Tibial nerve (tissue), 4 donors: ENCODE results near the gene AUTS2. TPM values are rescaled to one million over a fixed set of nuclear protein-coding genes. Genes with fewer than 3 reads are reported as not detected.

Source experiments
- DNase-seq, 2 donors: peaks; one replicate each; pipeline ENCODE4 v3.0.0-alpha.2; 2019; ENCODE audit warnings: low spot score in 2 of 2
- H3K27ac ChIP-seq, 4 donors: fragments of 200-600 bp; sonication (generic) in 3 of 4; one replicate each; pipeline ENCODE4 v1.5.1; 2017 to 2019; ENCODE audit warnings: mild to moderate bottlenecking in 1 of 4
- H3K27me3 ChIP-seq, 2 donors: fragments of 200-600 bp; sonication (generic) in 1 of 2; one replicate each; pipeline versions ENCODE4 v1.5.1 to v1.6.0; 2017 to 2019
- H3K36me3 ChIP-seq, 3 donors: fragments of 200-600 bp; sonication (generic); one replicate each; pipeline ENCODE4 v1.5.1; 2018 to 2019
- H3K4me1 ChIP-seq, 4 donors: fragments of 200-600 bp; sonication (generic) in 3 of 4; one replicate each; pipeline ENCODE4 v1.5.1; 2017 to 2019
- H3K4me3 ChIP-seq, 4 donors: fragments of 200-600 bp; sonication (generic) in 3 of 4; one replicate each; pipeline ENCODE4 v1.5.1; 2017 to 2019; ENCODE audit warnings: mild to moderate bottlenecking in 1 of 4, moderate library complexity in 1 of 4
- H3K9me3 ChIP-seq, 4 donors: fragments of 200-600 bp; sonication (generic) in 3 of 4; one replicate each; pipeline ENCODE4 v1.5.1; 2017 to 2019
- CTCF ChIP-seq, 5 experiments: fragments of 200-600 bp in 3 of 5; fragments of 450-650 bp in 2 of 5; sonication (generic) in 3 of 5; IDR thresholded peaks; one replicate each; pipeline ENCODE4 v1.5.1; 2016 to 2019; ENCODE audit warnings: antibody characterized with exemption in 5 of 5, mild to moderate bottlenecking in 3 of 5, moderate library complexity in 2 of 5
- EP300 ChIP-seq, 2 donors: sonication (generic); formaldehyde crosslinking; IDR thresholded peaks; one replicate each; pipeline ENCODE4 v1.6.1; 2017; ENCODE audit warnings: antibody characterized with exemption in 2 of 2, mild to moderate bottlenecking in 1 of 2
- POLR2A ChIP-seq, 2 donors: fragments of 450-650 bp; IDR thresholded peaks; one replicate each; pipeline ENCODE4 v1.6.1; 2017; ENCODE audit warnings: antibody characterized with exemption in 2 of 2, mild to moderate bottlenecking in 2 of 2, moderate library complexity in 2 of 2
- WGBS, 2 donors: methylation state at CpG; one replicate each; pipeline ENCODE4 v1.1.5; 2018; 5-methylcytosine and 5-hydroxymethylcytosine counted together
- total RNA-seq, 4 donors: library from RNA; depleted of rRNA; stranded (reverse); fragments of >200 nt; gene quantifications; one replicate each; pipeline ENCODE4 v1.1.0, GENCODE V29; 2016

AUTS2 gene
- total RNA-seq, 4 donors from 2014 or later: 56.6 to 87.9 (median 71.6) TPM

- DNase-seq: no peak
- Histone ChIP-seq H3K36me3 (no peaks in the 10 kb centered on the region), H3K27ac (peak overlapping the region in 2 of 4 donors; percentile 47 to 62), H3K9me3 (no peaks in the 10 kb centered on the region), H3K4me1 (peaks cover 0 to 14% (median 6%) of the 10 kb centered on the region in 4 donors), H3K27me3 (no peaks in the 10 kb centered on the region), H3K4me3 (peak overlapping the region in 1 of 4 donors; percentile 37)
- 49 to 61% methylated on average over 16 of the region's 16 CpGs for WGBS, 2 donors
- no peak for TF ChIP-seq EP300 (IDR thresholded peaks at IDR 0.05)
Observed at GRCh38 chr7:70583965-70584883, 985.9 kb downstream of the AUTS2 start.

GRCh38 chr7:70585071-70585470 lies 986.8 kb downstream of the AUTS2 start:
- H3K27me3 ChIP-seq: no peaks in the 10 kb centered on the region
- H3K4me1 ChIP-seq: peaks cover 0 to 14% (median 6%) of the 10 kb centered on the region in 4 donors
- H3K27ac ChIP-seq: peak overlapping the region in 1 of 4 donors; percentile 47
- H3K36me3 ChIP-seq: no peaks in the 10 kb centered on the region
- H3K9me3 ChIP-seq: no peaks in the 10 kb centered on the region
- WGBS, 2 donors: 77 to 84% methylated on average over 4 of the region's 4 CpGs
- H3K4me3 ChIP-seq: no peak overlapping the region
- no peak for DNase-seq
- TF ChIP-seq CTCF (IDR thresholded peaks at IDR 0.05) (no peak), EP300 (IDR thresholded peaks at IDR 0.05) (no peak), POLR2A (IDR thresholded peaks at IDR 0.05) (no peak)

- H3K4me1 ChIP-seq: peaks cover 0 to 15% (median 7%) of the 10 kb centered on the region in 4 donors
- no peaks in the 10 kb centered on the region for H3K27me3 ChIP-seq
- 95 to 100% methylated on average over 1 of the region's 1 CpG for WGBS, 2 donors
- H3K9me3 ChIP-seq: no peaks in the 10 kb centered on the region
- no peak for DNase-seq
- H3K27ac ChIP-seq: no peak overlapping the region
- TF ChIP-seq POLR2A (IDR thresholded peaks at IDR 0.05) (no peak), CTCF (IDR thresholded peaks at IDR 0.05) (no peak), EP300 (IDR thresholded peaks at IDR 0.05) (no peak)
- no peak overlapping the region for H3K4me3 ChIP-seq
- no peaks in the 10 kb centered on the region for H3K36me3 ChIP-seq
Observed at GRCh38 chr7:70586822-70587221, 988.5 kb downstream of the AUTS2 start.

GRCh38 chr7:70587739-70588138 lies 989.5 kb downstream of the AUTS2 start:
- H3K36me3 ChIP-seq: no peaks in the 10 kb centered on the region
- no peak for DNase-seq
- H3K4me3 ChIP-seq: no peak overlapping the region
- peaks cover 0 to 15% (median 4%) of the 10 kb centered on the region in 4 donors for H3K4me1 ChIP-seq
- no peak overlapping the region for H3K27ac ChIP-seq
- no peaks in the 10 kb centered on the region for H3K9me3 ChIP-seq
- 88 to 93% methylated on average over 4 of the region's 4 CpGs for WGBS, 2 donors
- TF ChIP-seq POLR2A (IDR thresholded peaks at IDR 0.05): no peak
- TF ChIP-seq EP300 (IDR thresholded peaks at IDR 0.05): no peak
- no peaks in the 10 kb centered on the region for H3K27me3 ChIP-seq

- peaks cover 0 to 12% (median 2%) of the 10 kb centered on the region in 4 donors for H3K4me1 ChIP-seq
- no peaks in the 10 kb centered on the region for H3K27me3 ChIP-seq
- H3K27ac ChIP-seq: no peak overlapping the region
- TF ChIP-seq POLR2A (IDR thresholded peaks at IDR 0.05): no peak
- TF ChIP-seq EP300 (IDR thresholded peaks at IDR 0.05): no peak
- TF ChIP-seq CTCF (IDR thresholded peaks at IDR 0.05): no peak
- no peak for DNase-seq
- no peaks in the 10 kb centered on the region for H3K36me3 ChIP-seq
- no peak overlapping the region for H3K4me3 ChIP-seq
- WGBS, 2 donors: 79 to 80% methylated on average over 10 of the region's 10 CpGs
- no peaks in the 10 kb centered on the region for H3K9me3 ChIP-seq
Observed at GRCh38 chr7:70588191-70588921, 990.1 kb downstream of the AUTS2 start.

- TF ChIP-seq EP300 (IDR thresholded peaks at IDR 0.05) (no peak), CTCF (IDR thresholded peaks at IDR 0.05) (peak in 1 of 5 experiments; percentile 14)
- Histone ChIP-seq H3K4me3 (no peak overlapping the region), H3K9me3 (no peaks in the 10 kb centered on the region), H3K27ac (no peak overlapping the region), H3K4me1 (peaks cover 0 to 7% (median 2%) of the 10 kb centered on the region in 4 donors), H3K36me3 (no peaks in the 10 kb centered on the region), H3K27me3 (no peaks in the 10 kb centered on the region)
- 76 to 83% methylated on average over 7 of the region's 7 CpGs for WGBS, 2 donors
- no peak for DNase-seq
Observed at GRCh38 chr7:70589010-70589409, 990.7 kb downstream of the AUTS2 start.
